ENCODE data around the gene COL26A1. TPM values are rescaled to one million over a fixed set of nuclear protein-coding genes. Genes with fewer than 3 reads are reported as not detected.

Gene COL26A1
- total and polyA plus RNA-seq, 2 donors, result 0.41 to 3.0 TPM

DNA sequence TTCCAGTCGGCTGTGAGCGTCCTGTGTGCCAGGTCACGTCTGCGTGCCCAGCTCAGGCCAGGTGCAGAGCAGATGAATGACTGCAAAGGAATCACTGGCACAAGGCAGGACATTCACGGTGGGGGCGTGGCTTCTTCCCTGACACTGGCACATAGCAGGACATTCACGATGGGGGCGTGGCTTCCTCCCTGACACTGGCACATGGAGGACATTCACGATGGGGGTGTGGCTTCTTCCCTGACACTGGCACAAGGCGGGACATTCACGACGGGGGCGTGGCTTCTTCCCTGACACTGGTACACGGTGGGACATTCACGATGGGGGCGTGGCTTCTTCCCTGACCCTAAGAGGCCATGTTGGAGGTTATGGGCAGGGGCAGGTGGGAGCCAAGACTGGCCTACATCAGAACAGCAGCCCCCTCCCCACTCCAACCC lies 202.1 kb downstream of the COL26A1 start:
- 69% methylated on average over 16 of the region's 16 CpGs for WGBS
- no peak for DNase-seq (ENCODE audit: low read depth in 6 of 9, low spot score in 9 of 9)
- H3K4me3 ChIP-seq (ENCODE audit: low read length in 2 of 2), result no peak overlapping the region
- no peaks in the 10 kb centered on the region for H3K36me3 ChIP-seq (ENCODE audit: control insufficient read depth in 2 of 2, insufficient read depth in 2 of 2, low read length in 1 of 2)
- no peaks in the 10 kb centered on the region for H3K9me3 ChIP-seq (ENCODE audit: control insufficient read depth in 2 of 2, insufficient read depth in 1 of 2, low read length in 1 of 2)
- H3K27me3 ChIP-seq (ENCODE audit: control insufficient read depth in 2 of 2, insufficient read depth in 1 of 2, low read length in 1 of 2), result no peaks in the 10 kb centered on the region
- H3K4me1 ChIP-seq (ENCODE audit: control insufficient read depth in 2 of 2, insufficient read depth in 2 of 2, low read length in 2 of 2), result peaks cover 0 to 8% of the 10 kb centered on the region in 2 donors
- no peak overlapping the region for H3K27ac ChIP-seq (ENCODE audit: low read depth in 1 of 2, low read length in 1 of 2)

GRCh38 chr7:101565601-101566209 lies 203.0 kb downstream of the COL26A1 start:
- H3K4me1 ChIP-seq (ENCODE audit: control insufficient read depth in 2 of 2, insufficient read depth in 2 of 2, low read length in 2 of 2), result peaks cover 0 to 8% of the 10 kb centered on the region in 2 donors
- H3K36me3 ChIP-seq (ENCODE audit: control insufficient read depth in 2 of 2, insufficient read depth in 2 of 2, low read length in 1 of 2), result no peaks in the 10 kb centered on the region
- no peak for DNase-seq (ENCODE audit: low read depth in 6 of 9, low spot score in 9 of 9)
- no peaks in the 10 kb centered on the region for H3K9me3 ChIP-seq (ENCODE audit: control insufficient read depth in 2 of 2, insufficient read depth in 1 of 2, low read length in 1 of 2)
- H3K27me3 ChIP-seq (ENCODE audit: control insufficient read depth in 2 of 2, insufficient read depth in 1 of 2, low read length in 1 of 2), result no peaks in the 10 kb centered on the region
- no peak overlapping the region for H3K4me3 ChIP-seq (ENCODE audit: low read length in 2 of 2)
- H3K27ac ChIP-seq (ENCODE audit: low read depth in 1 of 2, low read length in 1 of 2), result no peak overlapping the region
- 82% methylated on average over 8 of the region's 8 CpGs for WGBS

- Histone ChIP-seq H3K27ac (ENCODE audit: low read depth in 1 of 2, low read length in 1 of 2) (no peak overlapping the region), H3K4me3 (ENCODE audit: low read length in 2 of 2) (no peak overlapping the region), H3K9me3 (ENCODE audit: control insufficient read depth in 2 of 2, insufficient read depth in 1 of 2, low read length in 1 of 2) (no peaks in the 10 kb centered on the region), H3K4me1 (ENCODE audit: control insufficient read depth in 2 of 2, insufficient read depth in 2 of 2, low read length in 2 of 2) (peaks cover 0 to 8% of the 10 kb centered on the region in 2 donors), H3K27me3 (ENCODE audit: control insufficient read depth in 2 of 2, insufficient read depth in 1 of 2, low read length in 1 of 2) (no peaks in the 10 kb centered on the region), H3K36me3 (ENCODE audit: control insufficient read depth in 2 of 2, insufficient read depth in 2 of 2, low read length in 1 of 2) (no peaks in the 10 kb centered on the region)
- 83% methylated on average over 7 of the region's 7 CpGs for WGBS
- peak in 1 of 9 donors; percentile 19 for DNase-seq (ENCODE audit: low read depth in 6 of 9, low spot score in 9 of 9)
Measured at GRCh38 chr7:101567230-101567629, 204.6 kb downstream of the COL26A1 start.

GRCh38 chr7:101572156-101572555 lies 209.5 kb downstream of the COL26A1 start:
- Histone ChIP-seq H3K4me1 (ENCODE audit: control insufficient read depth in 2 of 2, insufficient read depth in 2 of 2, low read length in 2 of 2) (no peaks in the 10 kb centered on the region), H3K9me3 (ENCODE audit: control insufficient read depth in 2 of 2, insufficient read depth in 1 of 2, low read length in 1 of 2) (no peaks in the 10 kb centered on the region), H3K27me3 (ENCODE audit: control insufficient read depth in 2 of 2, insufficient read depth in 1 of 2, low read length in 1 of 2) (no peaks in the 10 kb centered on the region), H3K36me3 (ENCODE audit: control insufficient read depth in 2 of 2, insufficient read depth in 2 of 2, low read length in 1 of 2) (no peaks in the 10 kb centered on the region), H3K4me3 (ENCODE audit: low read length in 2 of 2) (no peak overlapping the region), H3K27ac (ENCODE audit: low read depth in 1 of 2, low read length in 1 of 2) (no peak overlapping the region)
- no peak for DNase-seq (ENCODE audit: low read depth in 6 of 9, low spot score in 9 of 9)
- WGBS, result 97% methylated on average over 2 of the region's 2 CpGs

- Histone ChIP-seq H3K36me3 (ENCODE audit: control insufficient read depth in 2 of 2, insufficient read depth in 2 of 2, low read length in 1 of 2) (no peaks in the 10 kb centered on the region), H3K27me3 (ENCODE audit: control insufficient read depth in 2 of 2, insufficient read depth in 1 of 2, low read length in 1 of 2) (no peaks in the 10 kb centered on the region), H3K9me3 (ENCODE audit: control insufficient read depth in 2 of 2, insufficient read depth in 1 of 2, low read length in 1 of 2) (no peaks in the 10 kb centered on the region), H3K27ac (ENCODE audit: low read depth in 1 of 2, low read length in 1 of 2) (no peak overlapping the region), H3K4me1 (ENCODE audit: control insufficient read depth in 2 of 2, insufficient read depth in 2 of 2, low read length in 2 of 2) (no peaks in the 10 kb centered on the region), H3K4me3 (ENCODE audit: low read length in 2 of 2) (no peak overlapping the region)
- no peak for DNase-seq (ENCODE audit: low read depth in 6 of 9, low spot score in 9 of 9)
- WGBS, result 89% methylated on average over 2 of the region's 2 CpGs
Measured at GRCh38 chr7:101575168-101575567, 212.5 kb downstream of the COL26A1 start.

DNA sequence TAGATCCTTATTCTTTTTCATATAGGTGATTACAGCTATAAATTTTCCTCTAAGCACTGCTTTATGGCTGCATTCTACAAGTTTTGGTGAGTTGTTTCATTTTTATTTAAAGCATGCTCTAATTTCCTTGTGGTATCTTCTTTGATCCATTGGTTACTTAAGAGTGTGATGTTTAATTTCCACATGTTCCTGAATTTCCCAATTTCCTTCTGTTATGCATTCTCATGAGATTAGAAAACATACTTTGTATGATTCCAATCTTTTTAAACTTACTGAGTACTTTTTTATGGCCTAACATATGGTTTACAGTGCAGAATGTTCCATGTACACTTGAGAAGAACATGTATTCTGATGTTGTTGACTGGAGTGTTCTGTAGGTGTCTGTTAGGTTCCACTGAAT lies 213.0 kb downstream of the COL26A1 start:
- DNase-seq (ENCODE audit: low read depth in 6 of 9, low spot score in 9 of 9), result no peak
- no peak overlapping the region for H3K27ac ChIP-seq (ENCODE audit: low read depth in 1 of 2, low read length in 1 of 2)
- no peaks in the 10 kb centered on the region for H3K9me3 ChIP-seq (ENCODE audit: control insufficient read depth in 2 of 2, insufficient read depth in 1 of 2, low read length in 1 of 2)
- H3K36me3 ChIP-seq (ENCODE audit: control insufficient read depth in 2 of 2, insufficient read depth in 2 of 2, low read length in 1 of 2), result no peaks in the 10 kb centered on the region
- H3K4me3 ChIP-seq (ENCODE audit: low read length in 2 of 2), result no peak overlapping the region
- no peaks in the 10 kb centered on the region for H3K4me1 ChIP-seq (ENCODE audit: control insufficient read depth in 2 of 2, insufficient read depth in 2 of 2, low read length in 2 of 2)
- H3K27me3 ChIP-seq (ENCODE audit: control insufficient read depth in 2 of 2, insufficient read depth in 1 of 2, low read length in 1 of 2), result no peaks in the 10 kb centered on the region

DNA sequence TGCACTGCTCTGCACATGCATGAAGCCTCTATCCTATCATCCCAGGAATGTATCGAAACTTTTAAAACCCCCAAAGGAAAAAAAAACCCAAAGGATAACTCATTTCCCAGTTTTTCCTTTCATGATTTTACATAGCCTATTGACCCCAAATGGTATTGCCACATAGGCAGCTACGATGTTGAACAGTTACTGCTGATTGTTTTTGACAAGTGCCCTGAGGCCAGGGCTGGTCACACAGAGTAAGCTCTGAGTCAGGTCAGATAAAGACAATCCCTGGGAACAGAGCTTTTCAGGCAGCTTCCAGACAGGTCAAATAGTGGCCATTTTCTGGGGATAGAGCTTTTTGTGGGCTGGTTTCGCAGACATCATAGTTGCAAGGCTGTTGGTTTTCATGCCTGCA lies 214.3 kb downstream of the COL26A1 start:
- Histone ChIP-seq H3K9me3 (ENCODE audit: control insufficient read depth in 2 of 2, insufficient read depth in 1 of 2, low read length in 1 of 2) (no peaks in the 10 kb centered on the region), H3K27ac (ENCODE audit: low read depth in 1 of 2, low read length in 1 of 2) (no peak overlapping the region), H3K4me1 (ENCODE audit: control insufficient read depth in 2 of 2, insufficient read depth in 2 of 2, low read length in 2 of 2) (no peaks in the 10 kb centered on the region), H3K27me3 (ENCODE audit: control insufficient read depth in 2 of 2, insufficient read depth in 1 of 2, low read length in 1 of 2) (no peaks in the 10 kb centered on the region), H3K4me3 (ENCODE audit: low read length in 2 of 2) (no peak overlapping the region), H3K36me3 (ENCODE audit: control insufficient read depth in 2 of 2, insufficient read depth in 2 of 2, low read length in 1 of 2) (no peaks in the 10 kb centered on the region)
- DNase-seq (ENCODE audit: low read depth in 6 of 9, low spot score in 9 of 9), result no peak
- WGBS, result 99% methylated on average over 3 of the region's 3 CpGs

DNA sequence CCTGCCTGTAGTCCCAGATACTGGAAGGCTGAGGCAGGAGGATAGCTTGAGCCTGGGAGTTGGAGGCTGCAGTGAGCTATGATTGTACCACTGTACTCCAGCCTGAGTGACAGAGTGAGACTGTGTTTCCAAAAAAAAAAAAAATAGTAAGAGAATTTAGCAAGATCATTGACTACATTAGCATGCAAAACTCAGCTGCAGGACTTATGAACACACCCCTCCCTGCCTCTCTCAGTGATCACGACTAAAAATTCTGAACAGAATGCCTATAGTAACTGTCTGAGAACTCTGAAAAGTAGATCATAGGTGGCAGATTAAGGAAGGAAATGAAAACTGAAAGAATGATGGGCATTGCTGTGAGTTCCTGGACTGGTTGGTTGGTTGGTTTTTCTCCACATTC lies 215.9 kb downstream of the COL26A1 start:
- peaks cover 1 to 8% of the 10 kb centered on the region in 2 donors for H3K9me3 ChIP-seq (ENCODE audit: control insufficient read depth in 2 of 2, insufficient read depth in 1 of 2, low read length in 1 of 2)
- H3K27me3 ChIP-seq (ENCODE audit: control insufficient read depth in 2 of 2, insufficient read depth in 1 of 2, low read length in 1 of 2), result no peaks in the 10 kb centered on the region
- no peak for DNase-seq (ENCODE audit: low read depth in 6 of 9, low spot score in 9 of 9)
- H3K27ac ChIP-seq (ENCODE audit: low read depth in 1 of 2, low read length in 1 of 2), result no peak overlapping the region
- H3K36me3 ChIP-seq (ENCODE audit: control insufficient read depth in 2 of 2, insufficient read depth in 2 of 2, low read length in 1 of 2), result no peaks in the 10 kb centered on the region
- H3K4me1 ChIP-seq (ENCODE audit: control insufficient read depth in 2 of 2, insufficient read depth in 2 of 2, low read length in 2 of 2), result no peaks in the 10 kb centered on the region
- 18% methylated on average over 1 of the region's 1 CpG for WGBS
- no peak overlapping the region for H3K4me3 ChIP-seq (ENCODE audit: low read length in 2 of 2)

DNA sequence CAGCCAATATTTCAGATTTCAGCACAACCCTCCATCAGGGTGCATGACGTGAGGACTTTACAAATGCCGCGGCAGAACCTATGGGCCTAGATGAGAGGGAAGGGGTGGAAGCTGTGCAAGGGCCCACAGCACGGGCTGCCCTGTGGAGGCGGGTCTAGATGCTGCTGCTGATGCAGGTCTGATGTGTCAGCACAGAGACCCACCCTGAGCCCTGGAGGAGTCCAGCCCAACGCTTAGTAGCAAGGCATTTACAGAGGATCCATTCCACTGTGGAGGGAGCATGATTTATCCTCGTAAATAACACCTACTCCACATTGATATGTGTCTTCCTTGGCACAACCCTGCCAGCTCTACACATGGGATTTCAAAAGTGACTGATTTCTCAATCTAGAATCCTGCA lies 217.9 kb downstream of the COL26A1 start:
- 97% methylated on average over 7 of the region's 7 CpGs for WGBS
- Histone ChIP-seq H3K4me1 (ENCODE audit: control insufficient read depth in 2 of 2, insufficient read depth in 2 of 2, low read length in 2 of 2) (no peaks in the 10 kb centered on the region), H3K27ac (ENCODE audit: low read depth in 1 of 2, low read length in 1 of 2) (no peak overlapping the region), H3K4me3 (ENCODE audit: low read length in 2 of 2) (no peak overlapping the region), H3K36me3 (ENCODE audit: control insufficient read depth in 2 of 2, insufficient read depth in 2 of 2, low read length in 1 of 2) (no peaks in the 10 kb centered on the region), H3K27me3 (ENCODE audit: control insufficient read depth in 2 of 2, insufficient read depth in 1 of 2, low read length in 1 of 2) (no peaks in the 10 kb centered on the region), H3K9me3 (ENCODE audit: control insufficient read depth in 2 of 2, insufficient read depth in 1 of 2, low read length in 1 of 2) (peaks cover 1 to 11% of the 10 kb centered on the region in 2 donors)
- DNase-seq (ENCODE audit: low read depth in 6 of 9, low spot score in 9 of 9), result no peak

Measured in thymus (tissue), 11 donors.